Lower leg skin (tissue), 3 donors: ENCODE results near the gene THBS3.

Experiments
- CTCF ChIP-seq, 3 donors: fragments of 450-650 bp; IDR thresholded peaks; one replicate each; pipeline ENCODE4 v1.5.1; 2016; ENCODE audit warnings: antibody characterized with exemption in 3 of 3, mild to moderate bottlenecking in 3 of 3, moderate library complexity in 2 of 3
- POLR2A ChIP-seq, 2 donors: fragments of 450-650 bp; IDR thresholded peaks; one replicate each; pipeline ENCODE4 v1.6.1; 2016 to 2017; ENCODE audit warnings: antibody characterized with exemption in 2 of 2, mild to moderate bottlenecking in 1 of 2, moderate library complexity in 1 of 2

DNA sequence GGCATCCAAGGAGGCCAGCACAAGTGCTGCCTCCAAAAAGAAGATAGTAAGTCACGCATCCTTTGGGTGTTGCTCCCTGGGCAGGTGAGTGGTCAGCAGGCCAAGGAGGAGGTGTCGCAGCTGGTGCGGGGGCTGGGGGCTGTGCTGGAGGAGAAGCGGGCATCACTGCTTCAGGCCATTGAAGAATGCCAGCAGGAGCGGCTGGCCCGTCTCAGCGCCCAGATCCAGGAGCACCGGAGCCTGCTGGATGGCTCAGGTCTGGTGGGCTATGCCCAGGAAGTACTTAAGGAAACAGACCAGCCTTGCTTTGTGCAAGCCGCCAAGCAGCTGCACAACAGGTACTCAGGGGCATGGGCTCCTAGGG, 29.8 kb downstream of the THBS3 start:
- TF ChIP-seq POLR2A (IDR thresholded peaks at IDR 0.05) (no peak), CTCF (IDR thresholded peaks at IDR 0.05) (no peak)
